Measurements from ENCODE around the gene MRPL1.
A peak's percentile ranks its signal among the peaks of the same experiment; 100 is the strongest.

Gene MRPL1

DNA sequence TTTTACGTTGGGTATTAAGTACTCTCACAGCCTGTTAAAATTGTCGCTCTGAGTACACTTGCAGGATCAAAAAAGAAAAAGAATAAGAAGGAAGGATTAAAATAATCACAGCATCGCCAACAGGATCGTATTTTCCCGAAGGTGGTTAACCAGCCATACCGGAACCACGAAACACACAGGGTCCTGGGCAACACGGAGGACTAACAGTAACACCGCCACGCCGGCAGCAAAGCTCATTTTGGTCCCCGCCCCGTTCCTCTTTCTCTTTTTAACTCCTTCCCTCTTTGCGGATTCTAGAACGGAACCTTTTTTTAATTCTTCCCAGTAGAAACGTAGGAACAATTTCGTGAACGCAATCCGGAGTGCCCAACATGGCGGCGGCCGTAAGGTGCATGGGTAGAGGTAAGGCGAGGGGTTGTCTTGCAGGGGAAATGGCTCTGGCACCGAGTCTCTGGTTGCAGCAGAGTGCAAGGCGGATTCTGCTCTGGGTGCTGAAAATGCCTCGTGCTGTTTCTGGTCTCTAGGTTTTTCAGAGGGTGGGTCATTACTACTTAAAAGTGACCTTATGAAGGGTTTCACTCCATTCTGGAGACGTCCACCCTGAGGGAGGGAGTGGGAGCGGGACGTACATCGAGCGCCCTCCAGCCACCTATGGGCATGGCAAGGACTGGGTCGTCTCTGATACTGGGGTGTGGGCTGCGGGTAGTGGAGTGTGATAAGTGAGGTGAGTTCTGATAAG, at the start of gene MRPL1:
MRPL1 (plus strand) TSS at position 353 of the 739 bp plus-strand sequence; CDS start at position 372, 19 bp downstream.
- DNase-seq, result peak; percentile 90 to 93

DNA sequence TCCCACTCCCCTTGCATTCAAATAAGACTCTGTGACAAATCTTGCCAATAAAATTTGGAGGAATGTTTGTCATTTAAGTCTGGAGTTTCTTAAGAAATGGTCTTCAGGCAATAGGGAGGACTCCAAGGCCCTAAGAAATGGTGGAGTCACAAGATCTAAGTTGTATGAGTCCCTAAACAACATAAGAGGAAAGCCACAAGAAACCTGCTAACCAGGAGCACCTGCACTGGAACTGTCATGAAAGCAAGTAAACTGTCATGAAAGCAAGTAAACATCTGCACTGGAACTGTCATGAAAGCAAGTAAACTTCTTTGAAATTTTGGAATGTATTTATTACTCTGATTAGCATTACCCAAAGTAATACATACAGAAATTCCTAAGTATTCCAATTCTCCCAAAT, 47.0 kb upstream of the MRPL1 start:
- DNase-seq, result no peak

DNA sequence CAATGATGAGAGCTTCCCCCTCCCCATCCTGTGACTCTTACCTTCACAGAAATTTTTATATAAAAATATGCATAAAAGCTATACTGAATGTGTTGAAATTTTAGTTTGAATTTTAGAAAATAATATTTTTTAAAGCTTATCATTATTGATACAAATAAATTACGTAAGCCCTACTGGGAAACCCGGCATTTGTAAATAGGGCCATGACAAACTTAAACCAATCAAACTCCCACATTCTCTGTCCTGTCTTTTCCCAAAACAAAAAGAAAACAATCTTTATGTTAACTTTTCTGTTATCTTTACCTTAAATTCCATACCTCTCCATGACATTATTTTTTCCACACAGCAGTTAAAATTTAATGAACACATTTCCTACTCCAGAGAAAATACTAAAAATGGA, 46.1 kb upstream of the MRPL1 start:
- DNase-seq, result no peak

DNA sequence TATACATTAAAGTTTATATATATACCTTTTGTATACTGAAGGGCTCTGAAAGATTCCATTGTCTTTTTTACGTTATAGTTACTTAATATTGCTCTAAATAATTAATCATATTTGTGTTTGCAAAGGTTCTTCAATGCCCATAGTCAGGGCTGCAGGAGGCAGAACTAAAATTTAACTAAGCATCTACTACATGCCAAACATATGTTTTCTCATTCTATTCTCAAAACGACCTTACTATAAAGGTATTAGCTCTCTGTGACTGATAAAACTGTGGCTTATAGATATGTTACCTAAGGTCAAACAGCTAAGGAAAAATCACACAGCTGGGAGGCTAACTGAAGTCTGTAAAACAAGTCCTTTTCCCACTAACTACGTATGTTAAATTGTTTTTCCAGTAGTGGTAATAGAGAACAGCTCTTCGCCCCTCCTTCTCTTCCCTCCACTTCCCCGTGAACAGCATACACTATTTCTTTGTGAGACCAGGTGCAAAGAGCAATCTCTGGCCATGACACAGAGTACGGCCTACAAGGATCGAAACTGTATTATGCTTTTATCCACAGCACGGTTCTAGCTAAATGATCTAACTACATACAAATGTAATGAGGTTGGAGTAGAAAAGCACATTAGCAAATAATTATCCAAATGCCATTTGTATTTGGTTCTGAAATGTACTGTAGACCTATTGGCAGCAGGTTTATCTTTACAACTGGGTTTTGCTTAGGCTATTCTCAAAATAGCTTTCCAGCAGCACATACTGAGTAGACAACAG, 45.1 kb upstream of the MRPL1 start:
- peak in 1 of 2 experiments; percentile 10 for DNase-seq

DNA sequence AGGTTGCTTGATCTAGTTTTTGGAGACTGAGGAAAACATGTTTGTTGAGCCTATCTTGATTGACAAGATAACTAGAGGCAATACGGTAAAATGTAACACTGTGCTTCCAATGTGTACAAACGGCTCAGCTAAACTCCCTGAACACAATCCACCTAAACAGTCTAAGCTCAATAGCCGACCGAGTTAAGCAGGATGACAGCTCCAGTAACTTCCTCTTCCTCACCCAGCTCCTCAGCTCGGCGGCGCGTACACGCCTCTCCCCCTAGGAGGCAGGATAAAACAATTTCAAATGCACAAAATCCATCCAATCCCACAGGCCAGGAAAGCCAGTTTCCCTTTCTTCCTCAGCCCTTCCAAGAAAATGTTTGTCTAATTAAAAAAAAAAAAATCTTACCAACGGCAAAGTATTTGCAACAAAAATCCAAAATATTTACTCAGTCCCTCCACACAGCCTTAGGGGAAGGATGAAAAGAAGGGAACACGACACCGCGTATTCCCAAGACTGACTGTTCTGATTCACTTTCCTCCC, 44.5 kb upstream of the MRPL1 start:
- DNase-seq, result peak; percentile 83 to 84

DNA sequence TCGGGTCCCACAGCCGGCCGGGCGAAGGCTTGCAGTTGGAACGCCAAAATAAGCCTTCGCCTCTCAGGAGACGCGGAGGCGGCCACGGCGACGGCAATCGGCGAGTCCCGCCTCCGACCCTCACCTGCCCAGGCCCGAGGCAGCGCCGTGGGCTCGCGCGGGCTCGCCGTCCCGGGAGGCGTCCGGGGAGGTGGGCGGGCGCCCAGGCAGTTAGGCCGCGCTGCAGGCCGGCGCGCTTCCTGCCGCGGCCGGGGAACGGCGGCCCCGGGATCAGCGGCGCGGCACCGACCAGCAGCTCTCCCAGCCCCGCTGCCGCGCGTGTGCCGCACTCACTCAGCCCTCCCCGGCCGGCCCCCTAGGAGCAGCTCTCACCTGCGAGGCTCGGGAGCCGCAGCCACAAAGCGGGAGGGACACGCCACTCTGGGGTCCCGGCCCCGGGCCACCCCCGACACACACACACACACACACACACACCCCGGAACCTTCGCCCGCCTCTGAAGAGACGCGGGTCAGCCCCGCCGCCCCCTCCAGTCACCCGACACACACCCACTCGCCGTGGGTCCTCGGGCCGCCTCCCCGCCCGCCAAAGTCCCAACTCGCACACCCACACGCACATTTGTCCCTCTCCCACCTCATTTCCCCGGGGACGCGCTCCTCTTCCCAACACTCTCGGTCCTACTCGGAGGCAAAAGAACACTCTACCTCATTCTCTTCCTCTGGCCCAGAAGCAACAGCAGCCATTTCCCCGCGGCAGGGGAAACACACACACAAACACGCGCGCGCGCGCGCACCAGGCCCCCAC, 43.8 kb upstream of the MRPL1 start, which contains the start of gene CNOT6L:
CNOT6L (minus strand) TSS at position 767 of the 802 bp plus-strand sequence; CDS start at position 707, 60 bp downstream.
- DNase-seq, result peak; percentile 12 to 63

DNA sequence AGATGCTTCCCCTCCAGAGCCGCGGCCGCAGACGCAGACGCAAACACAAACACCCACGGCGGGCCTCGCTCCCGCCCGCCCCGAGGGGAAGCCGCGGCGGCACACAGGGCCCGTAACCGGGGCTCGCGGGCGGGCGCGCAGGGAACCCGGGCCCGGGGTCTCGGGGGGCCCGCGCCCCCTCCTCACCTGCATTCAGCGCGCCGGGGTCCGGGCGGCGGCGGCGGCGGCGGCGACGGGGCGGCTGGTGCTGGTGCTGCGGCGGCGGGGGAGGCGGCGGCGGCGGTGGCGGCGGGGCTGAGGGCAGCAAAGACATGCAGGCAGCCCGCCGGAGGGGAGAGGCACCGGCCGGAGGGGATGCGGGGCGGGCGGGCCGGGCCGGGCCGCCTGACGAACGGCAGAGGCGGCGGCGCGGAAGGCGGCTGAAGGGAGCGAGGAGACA, 43.2 kb upstream of the MRPL1 start:
- DNase-seq, result no peak

DNA sequence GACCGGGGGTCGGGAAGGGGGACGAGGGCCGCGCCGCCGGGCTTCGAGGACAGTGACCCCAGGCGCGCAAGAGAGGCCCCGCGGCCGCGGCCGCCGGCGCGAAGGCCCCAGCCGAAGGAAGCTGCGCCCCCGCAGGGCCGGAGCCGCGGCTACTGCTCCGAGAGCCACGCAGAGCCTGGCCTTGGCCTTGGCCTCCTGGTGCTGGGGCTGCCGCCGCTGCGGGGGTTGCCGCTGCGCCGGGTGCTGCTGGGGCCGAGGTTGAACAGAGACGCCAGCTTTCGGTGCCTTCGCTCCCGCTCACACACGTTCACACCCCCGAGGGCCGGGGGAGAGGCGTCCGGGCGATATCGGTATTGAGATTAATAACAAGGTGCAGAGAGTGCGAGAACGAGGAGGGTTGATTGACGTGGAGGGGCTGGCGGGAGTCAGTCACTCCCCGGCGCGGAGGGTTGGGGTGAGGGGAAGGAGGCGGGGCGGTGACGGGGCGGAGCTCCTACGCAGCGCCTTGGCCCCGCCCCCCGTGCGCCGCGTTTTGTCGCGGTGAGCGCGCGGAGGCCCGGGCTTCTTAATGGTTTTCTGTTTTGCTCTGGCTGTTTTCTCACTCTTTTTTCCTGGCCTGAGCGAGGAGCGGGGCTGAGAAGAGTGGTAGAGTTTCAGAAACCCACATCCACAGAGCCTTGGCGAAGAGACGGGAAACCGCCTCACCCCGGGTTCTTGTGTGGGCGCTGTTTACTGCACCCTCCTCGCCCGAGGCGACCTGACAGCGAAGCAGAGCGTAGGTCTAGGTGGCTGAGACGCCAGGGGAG, 42.6 kb upstream of the MRPL1 start:
- peak; percentile 46 to 85 for DNase-seq

DNA sequence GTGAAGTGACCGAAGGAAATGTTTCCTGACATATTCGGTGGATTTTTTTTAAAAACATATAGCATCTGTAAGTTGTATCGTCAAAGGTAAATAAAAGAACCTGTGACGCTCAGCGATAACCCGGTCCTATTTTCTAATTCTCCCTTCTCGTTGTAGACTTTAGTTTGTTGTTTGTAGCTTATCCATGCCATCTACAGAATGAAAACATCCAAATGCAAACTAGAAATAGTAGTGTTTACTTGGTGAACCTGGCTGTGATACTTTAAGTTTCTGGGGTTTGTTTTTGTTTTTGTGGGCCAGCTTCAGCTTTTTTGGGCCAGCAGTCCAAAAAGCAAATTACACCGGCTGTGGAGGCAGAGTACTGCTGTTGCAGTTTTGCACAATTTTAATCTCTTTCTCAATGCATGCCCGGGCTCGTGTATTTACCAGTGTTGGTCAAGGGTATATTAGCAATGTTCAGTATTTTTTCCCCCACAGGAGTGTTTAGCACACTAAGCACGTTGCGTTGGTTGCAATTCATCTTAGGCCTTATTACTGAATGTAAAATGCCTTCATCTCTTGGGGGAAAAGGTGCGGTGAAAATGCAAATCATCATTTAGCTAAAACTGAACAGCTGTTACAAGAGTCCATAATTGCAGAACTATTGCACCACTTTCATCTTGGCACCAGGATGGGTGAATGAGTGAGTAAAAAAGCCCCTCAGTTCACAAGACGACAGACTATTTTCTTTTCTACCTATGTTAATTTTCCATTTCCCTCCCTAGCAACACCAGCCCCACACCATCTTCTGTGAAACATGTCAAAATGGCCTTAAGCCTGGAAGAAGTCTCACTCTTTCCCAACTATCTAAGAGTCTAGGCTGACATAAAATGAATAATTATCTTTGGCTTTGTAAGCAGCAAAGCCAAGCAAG, 41.7 kb upstream of the MRPL1 start:
- peak in 1 of 2 experiments; percentile 19 for DNase-seq

DNA sequence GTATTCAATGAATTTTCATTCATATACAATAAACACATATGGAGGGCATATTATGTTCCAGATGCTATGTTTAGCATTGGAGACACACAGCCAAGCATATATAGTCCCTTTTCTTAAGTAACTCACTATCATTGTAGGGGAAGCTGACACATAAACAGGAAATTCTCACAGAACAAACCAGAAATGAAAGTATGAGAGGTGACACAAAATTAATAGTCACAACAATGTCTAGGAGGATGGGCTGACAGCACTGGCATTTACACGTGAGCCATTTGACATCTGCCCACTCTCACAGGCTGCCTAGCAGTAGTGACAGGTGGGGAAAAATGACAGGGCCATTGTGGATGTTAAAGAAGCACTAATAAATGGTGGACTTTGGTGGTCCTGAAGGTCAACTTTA, 40.9 kb upstream of the MRPL1 start:
- no peak for DNase-seq

DNA sequence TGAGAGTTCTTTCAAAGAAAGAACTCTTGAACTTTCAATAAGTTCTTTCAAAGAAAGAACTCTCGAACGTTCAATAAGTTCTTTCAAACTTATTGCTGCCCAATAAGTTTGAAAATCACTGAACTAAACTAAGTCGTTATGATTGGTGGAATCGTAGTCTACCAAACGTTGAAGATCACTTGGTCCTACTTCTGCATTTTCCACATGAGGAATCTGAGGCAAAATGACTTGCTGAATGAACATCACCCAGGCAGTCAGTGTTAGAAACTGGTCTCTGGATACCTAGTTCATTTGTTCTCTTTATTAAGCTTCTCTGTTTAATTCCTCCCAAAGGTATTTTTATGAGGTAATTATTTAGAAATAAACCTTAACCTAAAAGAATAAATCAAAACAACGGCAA, 36.4 kb upstream of the MRPL1 start:
- no peak for DNase-seq

DNA sequence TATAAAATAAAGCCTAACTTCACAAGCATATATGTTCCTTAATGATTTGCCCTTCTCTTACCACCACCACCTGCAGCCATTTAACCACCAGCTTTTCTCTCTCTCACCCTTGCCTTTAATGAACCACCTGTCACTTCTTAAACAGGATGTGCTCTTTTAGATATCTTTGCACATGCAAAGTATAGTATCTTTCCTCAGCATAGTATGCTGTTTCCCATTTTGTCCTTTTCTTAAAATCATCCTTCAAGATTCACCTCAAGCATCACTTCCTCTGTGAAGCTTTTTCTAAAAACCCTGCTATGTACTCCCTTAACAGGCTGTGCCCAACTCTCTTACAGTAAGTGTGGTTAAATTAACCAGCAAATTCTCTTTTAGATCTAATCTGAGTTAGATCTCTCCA, 35.3 kb upstream of the MRPL1 start:
- no peak for DNase-seq

DNA sequence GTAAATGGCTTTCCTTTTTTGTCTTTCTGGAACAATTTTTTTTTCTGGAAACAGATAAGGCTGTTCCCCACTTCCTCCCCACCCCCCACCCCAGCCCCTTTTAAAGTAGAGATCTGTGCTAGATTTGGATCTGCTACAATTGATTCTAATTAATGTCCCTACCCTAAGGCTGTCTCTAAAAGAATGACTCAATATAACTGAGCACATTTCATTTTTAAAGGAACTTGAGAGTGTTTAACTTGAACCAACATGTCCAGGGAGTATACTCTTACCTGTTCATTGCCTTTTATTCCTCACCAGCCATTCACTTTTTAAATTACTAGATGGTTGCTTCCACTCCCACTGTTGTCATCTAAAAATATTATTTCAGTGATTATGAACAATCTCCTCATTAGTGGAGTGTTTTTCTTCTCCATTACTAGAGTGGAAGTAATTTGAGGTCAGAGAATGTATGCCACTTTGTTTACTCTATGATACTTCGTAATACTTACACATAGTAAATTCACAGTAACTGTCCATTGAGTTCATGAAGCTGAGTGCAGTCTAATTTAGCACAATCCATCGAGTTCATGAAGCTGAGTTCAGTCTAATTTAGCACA, 29.4 kb upstream of the MRPL1 start:
- no peak for DNase-seq

DNA sequence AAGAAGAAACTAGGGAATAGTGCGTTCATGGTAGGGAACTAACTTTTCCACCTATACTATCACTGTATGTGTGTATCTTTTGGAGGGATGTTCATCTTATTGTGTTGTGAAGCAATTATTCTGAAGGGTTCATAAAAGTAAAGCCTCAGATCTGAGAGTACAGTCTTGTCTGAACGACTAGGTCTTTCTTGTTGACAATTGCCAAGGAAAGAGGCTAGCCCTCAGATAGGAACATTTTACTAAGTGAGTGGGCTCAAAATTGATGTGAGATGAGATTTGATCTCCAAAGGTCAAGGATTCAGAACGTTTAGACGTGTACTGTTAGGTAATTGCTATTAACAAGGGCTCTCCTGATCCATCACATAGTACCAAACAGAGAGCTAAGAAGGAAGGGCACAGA, 28.2 kb upstream of the MRPL1 start:
- no peak for DNase-seq

DNA sequence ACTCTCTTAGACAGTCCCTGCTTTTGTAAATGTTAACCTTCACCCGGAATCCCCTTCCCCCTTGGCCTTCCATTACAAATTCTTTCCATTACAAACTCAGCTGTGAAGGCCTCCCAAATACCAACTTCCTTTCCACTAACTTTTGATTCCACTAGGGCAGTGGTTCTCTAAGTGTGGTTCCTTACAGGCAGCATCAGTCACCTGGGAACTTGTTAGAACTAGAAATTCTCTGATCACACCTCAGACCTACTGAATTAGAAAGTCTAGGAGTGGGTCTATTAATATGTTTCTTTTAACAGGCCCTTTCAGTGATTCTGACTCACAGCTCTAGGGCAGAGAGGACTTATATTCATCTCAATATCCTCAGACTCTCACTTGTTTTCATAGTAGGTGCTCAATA, 19.0 kb upstream of the MRPL1 start:
- DNase-seq, result no peak

DNA sequence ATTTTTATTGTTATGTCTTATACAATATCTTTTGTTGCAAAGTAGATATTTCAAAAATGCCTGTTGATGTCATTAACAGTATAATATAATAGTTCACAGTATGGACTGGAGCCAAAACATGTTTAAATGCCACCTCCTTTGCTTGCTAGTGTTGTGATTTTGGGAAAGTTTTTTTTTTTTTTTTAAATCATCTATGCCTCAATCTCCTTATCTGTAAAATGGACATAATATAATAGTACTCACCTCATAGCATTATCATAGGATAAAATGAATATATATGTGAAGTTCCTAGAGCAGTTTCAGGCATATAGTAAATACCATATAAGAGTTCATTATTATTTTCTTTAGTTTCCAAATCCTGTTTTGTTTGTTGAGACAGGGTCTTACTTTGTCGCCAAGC, 18.3 kb upstream of the MRPL1 start:
- no peak for DNase-seq

DNA sequence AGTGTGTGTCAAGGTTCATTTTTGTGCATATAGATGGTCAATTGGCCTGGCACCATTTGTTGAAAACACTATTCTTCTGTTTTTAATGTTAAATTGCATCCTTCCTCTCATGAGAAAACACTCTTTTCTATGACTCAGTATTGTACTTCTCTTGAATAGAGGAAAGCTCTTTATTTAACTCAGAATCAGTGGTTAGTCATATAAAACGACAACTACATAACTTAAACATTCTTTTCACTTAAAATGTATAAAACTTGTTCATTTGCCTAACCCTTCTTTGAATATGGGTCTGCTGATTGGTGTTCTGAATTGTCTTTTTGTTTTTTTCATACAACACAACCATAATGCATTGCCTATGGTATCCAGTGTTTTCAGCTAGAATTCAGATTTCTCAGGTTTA, 17.2 kb upstream of the MRPL1 start:
- no peak for DNase-seq

DNA sequence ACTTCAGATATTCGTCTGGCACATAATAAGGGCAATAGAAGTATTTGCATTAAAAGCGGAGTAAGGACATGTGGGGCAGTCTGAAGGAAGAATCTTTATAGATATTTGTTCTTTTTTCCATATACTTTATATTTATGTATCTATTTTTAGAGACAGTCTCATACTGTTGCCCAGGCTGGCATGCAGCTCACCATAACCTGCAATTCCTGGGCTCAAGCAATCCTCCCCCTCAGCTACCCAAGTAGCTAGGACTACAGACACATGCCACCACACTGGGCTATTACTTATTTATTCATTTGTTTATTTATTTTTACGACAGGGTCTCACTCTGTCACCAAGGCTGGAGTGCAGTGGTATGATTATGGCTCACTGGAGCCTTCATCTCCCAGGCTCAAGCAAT, 16.7 kb upstream of the MRPL1 start:
- DNase-seq, result no peak

DNA sequence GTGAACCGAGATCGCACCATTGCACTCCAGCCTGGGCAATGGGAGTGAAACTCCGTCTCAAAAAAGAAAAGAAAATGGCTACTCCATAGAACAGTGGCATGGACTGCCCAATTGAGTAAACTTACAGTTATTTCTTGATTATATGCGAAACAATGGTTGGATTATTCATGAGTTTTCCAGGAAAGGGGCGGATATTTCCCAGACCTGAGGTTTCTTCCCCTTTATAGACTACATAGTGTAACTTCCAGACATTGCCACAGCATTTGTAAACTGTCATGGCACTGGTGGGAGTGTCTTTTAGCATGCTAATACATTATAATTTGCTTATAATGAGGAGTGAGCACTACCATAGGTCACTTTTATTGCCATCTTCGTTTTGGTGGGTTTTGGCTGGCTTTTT, 14.1 kb upstream of the MRPL1 start:
- DNase-seq, result no peak

DNA sequence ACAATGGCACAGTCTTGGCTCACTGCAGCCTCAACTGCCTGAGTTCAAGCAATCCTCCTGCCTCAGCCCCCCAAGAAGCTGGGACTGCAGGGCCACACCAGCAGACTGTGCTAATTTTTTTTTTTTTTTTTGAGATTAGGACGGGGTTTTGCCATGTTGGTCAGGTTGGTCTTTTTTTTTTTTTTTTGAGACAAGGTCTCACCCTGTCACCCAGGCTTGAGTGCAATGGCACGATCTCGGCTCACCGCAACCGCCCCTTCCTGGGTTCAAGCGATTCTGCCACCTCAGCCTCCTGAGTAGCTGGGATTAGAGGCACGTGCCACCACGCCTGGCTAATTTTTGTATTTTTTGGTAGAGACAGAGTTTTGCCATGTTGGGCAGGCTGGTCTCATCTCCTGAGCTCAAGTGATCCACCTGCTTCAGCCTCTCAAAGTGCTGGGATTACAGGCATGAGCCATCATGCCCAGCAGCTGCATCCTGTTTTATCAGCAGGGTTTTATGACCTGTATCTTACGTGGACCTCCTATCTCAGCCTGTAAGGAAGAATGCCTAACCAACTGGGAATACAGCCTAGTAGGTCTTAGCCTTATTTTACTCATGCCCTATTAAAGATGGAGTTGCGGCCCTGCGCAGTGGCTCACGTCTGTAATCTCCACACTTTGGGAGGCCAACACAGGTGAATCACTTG, 13.2 kb upstream of the MRPL1 start:
- no peak for DNase-seq
